ENCODE measurements around the gene DYNLRB1.

The DYNLRB1 gene

DNA sequence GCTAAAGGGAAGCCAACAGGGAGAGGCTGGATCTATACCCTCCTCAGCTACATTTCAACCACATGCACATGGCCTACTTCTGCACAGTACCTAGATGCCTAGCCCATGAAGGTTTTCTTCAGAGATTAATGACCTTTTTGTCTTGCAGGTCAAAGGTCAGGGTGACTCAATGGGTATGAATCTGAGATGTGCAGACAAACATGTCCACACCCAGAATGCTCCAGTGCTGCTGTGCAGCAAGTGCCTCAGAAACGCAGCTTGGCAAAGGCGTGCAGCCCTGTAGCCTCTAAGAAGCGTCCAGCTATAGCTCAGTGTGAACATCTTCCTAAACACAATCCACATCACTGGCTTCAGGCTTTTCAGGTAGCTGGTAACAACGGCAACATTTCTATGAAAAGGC lies 66.7 kb downstream of the DYNLRB1 start:
- H3K27ac ChIP-seq: no peak overlapping the region
- TF ChIP-seq, protein P1, sequence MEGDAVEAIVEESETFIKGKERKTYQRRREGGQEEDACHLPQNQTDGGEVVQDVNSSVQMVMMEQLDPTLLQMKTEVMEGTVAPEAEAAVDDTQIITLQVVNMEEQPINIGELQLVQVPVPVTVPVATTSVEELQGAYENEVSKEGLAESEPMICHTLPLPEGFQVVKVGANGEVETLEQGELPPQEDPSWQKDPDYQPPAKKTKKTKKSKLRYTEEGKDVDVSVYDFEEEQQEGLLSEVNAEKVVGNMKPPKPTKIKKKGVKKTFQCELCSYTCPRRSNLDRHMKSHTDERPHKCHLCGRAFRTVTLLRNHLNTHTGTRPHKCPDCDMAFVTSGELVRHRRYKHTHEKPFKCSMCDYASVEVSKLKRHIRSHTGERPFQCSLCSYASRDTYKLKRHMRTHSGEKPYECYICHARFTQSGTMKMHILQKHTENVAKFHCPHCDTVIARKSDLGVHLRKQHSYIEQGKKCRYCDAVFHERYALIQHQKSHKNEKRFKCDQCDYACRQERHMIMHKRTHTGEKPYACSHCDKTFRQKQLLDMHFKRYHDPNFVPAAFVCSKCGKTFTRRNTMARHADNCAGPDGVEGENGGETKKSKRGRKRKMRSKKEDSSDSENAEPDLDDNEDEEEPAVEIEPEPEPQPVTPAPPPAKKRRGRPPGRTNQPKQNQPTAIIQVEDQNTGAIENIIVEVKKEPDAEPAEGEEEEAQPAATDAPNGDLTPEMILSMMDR (IDR thresholded peaks at IDR 0.05): no peak
- TF ChIP-seq ZFX (IDR thresholded peaks at IDR 0.05; ENCODE audit: borderline replicate concordance): no peak

DNA sequence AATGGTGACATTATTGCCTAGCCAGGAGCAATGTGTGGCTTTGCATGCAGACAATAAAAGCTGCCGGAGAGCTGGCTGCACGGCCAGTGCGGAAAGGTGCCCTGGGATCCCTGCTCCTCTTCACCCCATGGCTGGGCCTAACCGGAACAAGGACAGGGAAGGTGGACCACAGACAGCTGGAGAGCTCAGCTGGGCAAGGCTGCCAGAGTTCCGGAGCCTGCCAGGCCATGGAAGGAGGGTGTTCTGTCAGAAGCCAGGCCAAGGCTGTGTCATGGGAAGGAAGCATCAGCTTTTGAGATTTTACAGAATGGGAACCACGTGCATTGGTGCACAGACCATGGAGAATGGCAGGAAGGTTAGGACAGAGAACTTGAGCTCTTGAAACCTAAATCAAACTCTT lies 67.3 kb downstream of the DYNLRB1 start:
- no peak for TF ChIP-seq ZFX (IDR thresholded peaks at IDR 0.05; ENCODE audit: borderline replicate concordance)
- TF ChIP-seq, protein P1 (IDR thresholded peaks at IDR 0.05): no peak
- no peak overlapping the region for H3K27ac ChIP-seq

DNA sequence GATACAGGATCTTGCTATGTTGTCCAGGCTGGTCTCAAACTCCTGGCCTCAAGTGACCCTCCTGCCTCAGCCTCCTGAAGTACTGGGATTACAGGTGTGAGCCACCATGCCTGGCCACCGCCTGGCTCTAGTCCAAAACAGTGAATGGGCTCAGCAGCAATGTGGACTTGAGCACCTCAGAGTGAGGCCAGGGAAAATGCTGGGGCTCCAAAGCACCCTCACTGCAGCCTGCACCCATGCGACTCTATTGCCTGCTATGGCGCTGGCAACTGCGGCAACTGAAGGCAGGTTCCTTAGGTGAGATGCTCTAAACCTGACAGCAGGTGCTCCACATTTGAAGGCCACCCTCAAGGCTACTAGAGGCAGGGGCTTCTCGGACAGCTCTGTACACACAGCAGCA lies 68.8 kb downstream of the DYNLRB1 start:
- no peak overlapping the region for H3K27ac ChIP-seq
- no peak for TF ChIP-seq ZFX (IDR thresholded peaks at IDR 0.05; ENCODE audit: borderline replicate concordance)
- TF ChIP-seq, protein P1 (IDR thresholded peaks at IDR 0.05): no peak

DNA sequence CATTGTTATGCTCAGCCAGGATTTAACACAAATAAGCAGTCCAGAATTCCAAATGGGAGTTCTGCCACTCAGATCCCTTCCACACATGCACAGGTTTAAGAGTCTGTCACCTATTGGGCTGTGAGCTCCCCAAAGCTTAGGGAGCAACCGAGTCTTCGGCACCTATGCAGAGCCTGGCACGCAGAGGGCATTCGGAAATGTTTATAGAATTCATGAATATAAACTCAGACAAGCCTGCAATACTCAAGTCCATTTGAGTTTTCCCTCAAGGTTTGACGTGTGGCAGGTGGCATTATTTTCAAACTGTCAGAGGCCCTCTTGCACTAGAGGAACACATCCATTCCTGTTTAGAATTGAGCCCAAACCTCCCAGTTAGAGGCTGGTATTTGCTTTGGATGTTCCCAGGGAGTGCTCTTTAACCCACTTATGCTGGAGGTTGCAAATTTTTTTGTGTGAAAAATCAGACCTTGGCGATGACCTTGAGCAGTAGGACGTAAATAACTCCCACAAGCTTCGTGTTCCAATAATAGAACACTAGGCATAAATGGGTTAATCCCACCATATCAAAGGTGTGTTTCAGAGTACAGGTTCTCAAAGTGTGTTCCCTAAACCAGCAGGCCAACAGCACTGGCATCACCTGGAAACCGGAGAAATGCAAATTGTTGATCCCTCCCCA lies 70.4 kb downstream of the DYNLRB1 start:
- TF ChIP-seq ZFX (IDR thresholded peaks at IDR 0.05; ENCODE audit: borderline replicate concordance): no peak
- TF ChIP-seq, protein P1 (IDR thresholded peaks at IDR 0.05): no peak
- no peak overlapping the region for H3K27ac ChIP-seq

Measured in 22Rv1 (cell line).